ENCODE results near the gene ANKRD12. TPM values are rescaled to one million over a fixed set of nuclear protein-coding genes. Genes with fewer than 3 reads are reported as not detected.

ANKRD12 gene
- total RNA-seq, 1 experiment from 2014 or later = 23.5 TPM

GRCh38 chr18:9199681-9200080, 63.1 kb downstream of the ANKRD12 start:
- H3K4me2 ChIP-seq (ENCODE audit: low read length) = no peak overlapping the region
- no TSS peak for BruUV-seq (replicated peaks)
- H3K4me3 ChIP-seq (replicated peaks in 1 of 2; ENCODE audit: low read depth in 1 of 2, low read length in 2 of 2) = no peak overlapping the region
- DNase-seq (ENCODE audit: low read depth, low spot score) (no peak), ATAC-seq (no peak)
- H3K9ac ChIP-seq (ENCODE audit: low read length) = no peak overlapping the region
- no peak overlapping the region for H3K27ac ChIP-seq (ENCODE audit: low read depth, low read length)
- H3K79me2 ChIP-seq (ENCODE audit: insufficient read depth, low read length) = no peaks in the 10 kb centered on the region
- ChIA-PET CTCF (no interaction called here), RAD21 (ENCODE audit: low non-redundant PET in 1 of 2, low total read pairs in 2 of 2, uncharacterized antibody in 2 of 2, unreplicated experiment in 2 of 2) (no interaction called here), POLR2A (no interaction called here)
- no peak overlapping the region for H2AFZ ChIP-seq (ENCODE audit: low read depth, low read length, poor library complexity, severe bottlenecking)
- H3K27me3 ChIP-seq (ENCODE audit: insufficient read depth, low read length) = no peaks in the 10 kb centered on the region
- H3K9me2 ChIP-seq (ENCODE audit: insufficient read depth) = no peaks in the 10 kb centered on the region
- H3K36me3 ChIP-seq (ENCODE audit: control insufficient read depth in 1 of 2, insufficient read depth in 2 of 2, low read length in 2 of 2) = no peaks in the 10 kb centered on the region
- TF ChIP-seq ZFX (IDR thresholded peaks at IDR 0.05) = no peak
- no peak for TF ChIP-seq ZNF274 (IDR thresholded peaks at IDR 0.05; ENCODE audit: low read depth, low read length)
- TF ChIP-seq POLR2AphosphoS5 (IDR thresholded peaks at IDR 0.05; ENCODE audit: low read depth, low read length) = no peak
- TF ChIP-seq CEBPB (IDR thresholded peaks at IDR 0.05; ENCODE audit: low read depth) = no peak
- TF ChIP-seq EGR1 (IDR thresholded peaks at IDR 0.05; ENCODE audit: low read depth) = no peak
- TF ChIP-seq YY1 (IDR thresholded peaks at IDR 0.05; ENCODE audit: extremely low read depth, insufficient replicate concordance, low read depth, low read length) = no peak
- TF ChIP-seq SP1 (IDR thresholded peaks at IDR 0.05; ENCODE audit: low read depth) = no peak
- no peak for TF ChIP-seq ELF1 (IDR thresholded peaks at IDR 0.05; ENCODE audit: borderline replicate concordance, low read depth)
- no peak for TF ChIP-seq EZH2 (IDR thresholded peaks at IDR 0.05)
- TF ChIP-seq CTCF (IDR thresholded peaks at IDR 0.05 in 2 of 3, conservative IDR thresholded peaks at IDR 0.05 in 1 of 3; ENCODE audit: borderline replicate concordance in 1 of 3, insufficient read depth in 1 of 3, low read depth in 2 of 3, low read length in 2 of 3) = no peak
- no peak for TF ChIP-seq MAX (IDR thresholded peaks at IDR 0.05)
- TF ChIP-seq SIN3A (IDR thresholded peaks at IDR 0.05; ENCODE audit: low read depth) = no peak
- TF ChIP-seq JUND (IDR thresholded peaks at IDR 0.05) = no peak
- TF ChIP-seq TCF7L2 (IDR thresholded peaks at IDR 0.05; ENCODE audit: borderline replicate concordance, extremely low read depth, insufficient read depth, insufficient read length) = no peak
- no peak for TF ChIP-seq EZH2phosphoT487 (IDR thresholded peaks at IDR 0.05; ENCODE audit: borderline replicate concordance)
- no peak for TF ChIP-seq POLR2A (IDR thresholded peaks at IDR 0.05; ENCODE audit: borderline replicate concordance, extremely low read depth, insufficient read depth, insufficient read length)
- H3K4me1 ChIP-seq (ENCODE audit: control insufficient read depth in 1 of 2, insufficient read depth in 2 of 2, low read length in 2 of 2) = no peaks in the 10 kb centered on the region
- H3K9me3 ChIP-seq (ENCODE audit: control insufficient read depth in 1 of 2, insufficient read depth in 1 of 2, low read depth in 1 of 2, low read length in 2 of 2) = no peaks in the 10 kb centered on the region
- intact Hi-C loops (cut with micrococcal nuclease) = loop anchor here (10.0 kb wide), 1 partner anchor 315 kb away; no protein-coding TSS in a partner anchor
- H4K20me1 ChIP-seq (ENCODE audit: insufficient read depth) = no peaks in the 10 kb centered on the region
